H1 (cell line): ENCODE measurements around the gene DNA2. TPM values are rescaled to one million over a fixed set of nuclear protein-coding genes. Genes with fewer than 3 reads are reported as not detected.

Experiments used
- CHD2 ChIP-seq: IDR thresholded peaks from 2 replicates; pipeline ENCODE4 v1.6.1; 2012; ENCODE audit warnings: low read length, improper control_type of control experiment
- FOSL1 ChIP-seq: IDR thresholded peaks from 2 replicates; pipeline ENCODE4 v1.6.1; 2011; ENCODE audit warnings: mild to moderate bottlenecking, low read depth, low read length, moderate library complexity; ENCODE audit not compliant: insufficient read depth
- SRF ChIP-seq: IDR thresholded peaks from 2 replicates; pipeline ENCODE4 v1.6.1; 2011; ENCODE audit warnings: mild to moderate bottlenecking, low read depth, low read length, moderate library complexity
- polyA plus RNA-seq, 7 experiments: library from polyadenylated mRNA; depleted of rRNA in 3 of 7; stranded (reverse) in 5 of 7; unstranded in 2 of 7; fragments of >200 nt in 5 of 7; fragments of 200-250 nt in 2 of 7; gene quantifications; 1 replicate in 5 of 7; 2 replicates in 1 of 7; 4 replicates in 1 of 7; pipeline versions ENCODE4 v1.2.1 to v1.2.3, GENCODE V29; 2011 to 2013; ENCODE audit warnings: missing spikeins in 2 of 7, mixed read lengths in 2 of 7
- total RNA-seq: library from RNA; stranded (reverse); fragmentation: NEBNext Ultra II Directional; extraction: Animal tissue kit (Norgen Biotek cat#: 25700); gene quantifications from 2 replicates; pipeline ENCODE4 v1.2.1, GENCODE V29; 2021

DNA2 gene
- total and polyA plus RNA-seq, 2 of the 8 experiments (the other 6 are each of a cell fraction or from before 2014, with no cell fraction given) = 16.0 to 57.9 TPM

DNA sequence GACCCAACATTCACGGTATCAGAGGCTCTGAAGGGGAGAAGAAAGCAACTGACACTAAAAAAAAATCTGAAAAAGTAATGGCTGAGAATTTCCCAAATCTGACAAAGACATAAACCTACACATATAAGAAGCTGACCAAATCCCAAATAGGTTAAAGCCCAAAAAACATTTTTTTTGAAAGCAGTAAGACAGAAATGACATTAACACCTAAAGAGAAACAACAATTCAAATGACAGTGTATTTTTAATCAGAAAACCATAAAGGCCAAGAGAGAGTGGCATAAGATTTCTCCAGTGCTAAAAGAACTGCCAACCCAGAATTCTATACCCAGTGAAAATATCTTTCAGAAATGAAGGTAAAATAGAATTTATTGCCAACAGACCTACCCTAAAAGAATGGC is 100.2 kb downstream of the DNA2 start (continued):
- TF ChIP-seq FOSL1 = no peak
- TF ChIP-seq SRF = no peak
- TF ChIP-seq CHD2 = no peak
